SK-N-SH treated with all-trans-retinoic acid at 6 μM for 48 hours (cell line): ENCODE results near the gene OR10S1.

Experiments
- ATAC-seq: fragments of 200-7000 bp; cut with Tn5 transposase; 3 replicates; pipeline ENCODE4 v1.9.1; 2020; ENCODE audit warnings: mild to moderate bottlenecking, moderate library complexity
- CSDC2 ChIP-seq: fragments of 250-450 bp; sonication (Bioruptor Pico); IDR thresholded peaks from 2 replicates; pipeline ENCODE4 v1.5.0; 2020; ENCODE audit warnings: mild to moderate bottlenecking, moderate library complexity
- ISL1 ChIP-seq: fragments of 250-450 bp; sonication (Bioruptor Pico); IDR thresholded peaks from 2 replicates; pipeline ENCODE4 v2.1.2; 2022; ENCODE audit warnings: mild to moderate bottlenecking, moderate library complexity
- RARB ChIP-seq: fragments of 250-450 bp; sonication (Bioruptor Pico); IDR thresholded peaks from 2 replicates; pipeline ENCODE4 v1.8.0; 2021; ENCODE audit warnings: mild to moderate bottlenecking, moderate library complexity
- SNAI2 ChIP-seq: fragments of 250-450 bp; sonication (Bioruptor Pico); IDR thresholded peaks from 2 replicates; pipeline ENCODE4 v1.5.0; 2020; ENCODE audit warnings: mild to moderate bottlenecking, moderate library complexity
- ZC3H10 ChIP-seq: fragments of 250-450 bp; sonication (Bioruptor Pico); IDR thresholded peaks from 2 replicates; pipeline ENCODE4 v1.5.1; 2021; ENCODE audit warnings: mild to moderate bottlenecking, moderate library complexity
- TF ChIP-seq, protein P1 (sequence below): fragments of 250-450 bp; sonication (Bioruptor Pico); IDR thresholded peaks from 2 replicates; pipeline ENCODE4 v1.5.0; 2020; ENCODE audit warnings: mild to moderate bottlenecking, moderate library complexity
- TF ChIP-seq, protein P2 (sequence below): fragments of 250-450 bp; sonication (Bioruptor Pico); IDR thresholded peaks from 2 replicates; pipeline ENCODE4 v1.8.0; 2020; ENCODE audit warnings: mild to moderate bottlenecking, moderate library complexity, borderline replicate concordance
- TF ChIP-seq, protein P3 (sequence below): fragments of 250-450 bp; sonication (Bioruptor Pico); IDR thresholded peaks from 2 replicates; pipeline ENCODE4 v1.8.0; 2021; ENCODE audit warnings: low read depth, mild to moderate bottlenecking, moderate library complexity, borderline replicate concordance

Gene OR10S1

DNA sequence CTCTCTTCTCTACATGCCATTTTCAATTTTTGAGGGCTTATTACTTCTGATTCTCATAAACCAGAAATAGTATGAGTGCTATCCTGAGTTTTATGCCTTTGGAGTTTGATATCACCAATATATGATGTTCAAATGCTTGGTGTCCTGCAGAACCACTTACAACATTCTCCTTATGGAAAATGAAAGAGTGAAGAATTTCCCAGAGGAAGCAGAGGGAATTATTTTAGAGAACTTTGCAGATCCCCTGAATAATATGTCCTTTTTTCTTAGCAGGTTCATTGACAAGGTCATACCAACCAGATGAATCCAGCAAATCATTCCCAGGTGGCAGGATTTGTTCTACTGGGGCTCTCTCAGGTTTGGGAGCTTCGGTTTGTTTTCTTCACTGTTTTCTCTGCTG lies 38.3 kb downstream of the OR10S1 start, which contains the start of gene OR4D5:
OR4D5 (plus strand) TSS at position 301 of the 400 bp plus-strand sequence; CDS start at position 301, 0 bp downstream.
- ATAC-seq = no peak
- TF ChIP-seq SNAI2 (CRISPR knock-in tag) (no peak), RARB (CRISPR knock-in tag) (no peak), ISL1 (no peak), CSDC2 (CRISPR knock-in tag) (no peak), ZC3H10 (CRISPR knock-in tag) (no peak)
- TF ChIP-seq, protein P1, sequence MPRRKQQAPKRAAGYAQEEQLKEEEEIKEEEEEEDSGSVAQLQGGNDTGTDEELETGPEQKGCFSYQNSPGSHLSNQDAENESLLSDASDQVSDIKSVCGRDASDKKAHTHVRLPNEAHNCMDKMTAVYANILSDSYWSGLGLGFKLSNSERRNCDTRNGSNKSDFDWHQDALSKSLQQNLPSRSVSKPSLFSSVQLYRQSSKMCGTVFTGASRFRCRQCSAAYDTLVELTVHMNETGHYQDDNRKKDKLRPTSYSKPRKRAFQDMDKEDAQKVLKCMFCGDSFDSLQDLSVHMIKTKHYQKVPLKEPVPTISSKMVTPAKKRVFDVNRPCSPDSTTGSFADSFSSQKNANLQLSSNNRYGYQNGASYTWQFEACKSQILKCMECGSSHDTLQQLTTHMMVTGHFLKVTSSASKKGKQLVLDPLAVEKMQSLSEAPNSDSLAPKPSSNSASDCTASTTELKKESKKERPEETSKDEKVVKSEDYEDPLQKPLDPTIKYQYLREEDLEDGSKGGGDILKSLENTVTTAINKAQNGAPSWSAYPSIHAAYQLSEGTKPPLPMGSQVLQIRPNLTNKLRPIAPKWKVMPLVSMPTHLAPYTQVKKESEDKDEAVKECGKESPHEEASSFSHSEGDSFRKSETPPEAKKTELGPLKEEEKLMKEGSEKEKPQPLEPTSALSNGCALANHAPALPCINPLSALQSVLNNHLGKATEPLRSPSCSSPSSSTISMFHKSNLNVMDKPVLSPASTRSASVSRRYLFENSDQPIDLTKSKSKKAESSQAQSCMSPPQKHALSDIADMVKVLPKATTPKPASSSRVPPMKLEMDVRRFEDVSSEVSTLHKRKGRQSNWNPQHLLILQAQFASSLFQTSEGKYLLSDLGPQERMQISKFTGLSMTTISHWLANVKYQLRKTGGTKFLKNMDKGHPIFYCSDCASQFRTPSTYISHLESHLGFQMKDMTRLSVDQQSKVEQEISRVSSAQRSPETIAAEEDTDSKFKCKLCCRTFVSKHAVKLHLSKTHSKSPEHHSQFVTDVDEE = no peak
- TF ChIP-seq, protein P2, sequence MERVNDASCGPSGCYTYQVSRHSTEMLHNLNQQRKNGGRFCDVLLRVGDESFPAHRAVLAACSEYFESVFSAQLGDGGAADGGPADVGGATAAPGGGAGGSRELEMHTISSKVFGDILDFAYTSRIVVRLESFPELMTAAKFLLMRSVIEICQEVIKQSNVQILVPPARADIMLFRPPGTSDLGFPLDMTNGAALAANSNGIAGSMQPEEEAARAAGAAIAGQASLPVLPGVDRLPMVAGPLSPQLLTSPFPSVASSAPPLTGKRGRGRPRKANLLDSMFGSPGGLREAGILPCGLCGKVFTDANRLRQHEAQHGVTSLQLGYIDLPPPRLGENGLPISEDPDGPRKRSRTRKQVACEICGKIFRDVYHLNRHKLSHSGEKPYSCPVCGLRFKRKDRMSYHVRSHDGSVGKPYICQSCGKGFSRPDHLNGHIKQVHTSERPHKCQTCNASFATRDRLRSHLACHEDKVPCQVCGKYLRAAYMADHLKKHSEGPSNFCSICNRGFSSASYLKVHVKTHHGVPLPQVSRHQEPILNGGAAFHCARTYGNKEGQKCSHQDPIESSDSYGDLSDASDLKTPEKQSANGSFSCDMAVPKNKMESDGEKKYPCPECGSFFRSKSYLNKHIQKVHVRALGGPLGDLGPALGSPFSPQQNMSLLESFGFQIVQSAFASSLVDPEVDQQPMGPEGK (CRISPR knock-in tag) = no peak
- TF ChIP-seq, protein P3, sequence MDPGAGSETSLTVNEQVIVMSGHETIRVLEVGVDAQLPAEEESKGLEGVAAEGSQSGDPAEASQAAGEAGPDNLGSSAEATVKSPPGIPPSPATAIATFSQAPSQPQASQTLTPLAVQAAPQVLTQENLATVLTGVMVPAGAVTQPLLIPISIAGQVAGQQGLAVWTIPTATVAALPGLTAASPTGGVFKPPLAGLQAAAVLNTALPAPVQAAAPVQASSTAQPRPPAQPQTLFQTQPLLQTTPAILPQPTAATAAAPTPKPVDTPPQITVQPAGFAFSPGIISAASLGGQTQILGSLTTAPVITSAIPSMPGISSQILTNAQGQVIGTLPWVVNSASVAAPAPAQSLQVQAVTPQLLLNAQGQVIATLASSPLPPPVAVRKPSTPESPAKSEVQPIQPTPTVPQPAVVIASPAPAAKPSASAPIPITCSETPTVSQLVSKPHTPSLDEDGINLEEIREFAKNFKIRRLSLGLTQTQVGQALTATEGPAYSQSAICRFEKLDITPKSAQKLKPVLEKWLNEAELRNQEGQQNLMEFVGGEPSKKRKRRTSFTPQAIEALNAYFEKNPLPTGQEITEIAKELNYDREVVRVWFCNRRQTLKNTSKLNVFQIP = no peak
